NOMO-1 (cell line): Measurements from ENCODE around the gene GNAZ.
"Not testable (repeated sequence)": the region's sequence is repeated elsewhere in the genome, so short reads cannot be mapped to it uniquely, and the experiment has no call there.

ENCODE experiments used
- DNase-seq, 2 experiments: peaks; one replicate each; lab custom pipeline; 2025; ENCODE audit not compliant: unreplicated experiment in 2 of 2; lab: John Stamatoyannopoulos, UW

GNAZ gene

DNA sequence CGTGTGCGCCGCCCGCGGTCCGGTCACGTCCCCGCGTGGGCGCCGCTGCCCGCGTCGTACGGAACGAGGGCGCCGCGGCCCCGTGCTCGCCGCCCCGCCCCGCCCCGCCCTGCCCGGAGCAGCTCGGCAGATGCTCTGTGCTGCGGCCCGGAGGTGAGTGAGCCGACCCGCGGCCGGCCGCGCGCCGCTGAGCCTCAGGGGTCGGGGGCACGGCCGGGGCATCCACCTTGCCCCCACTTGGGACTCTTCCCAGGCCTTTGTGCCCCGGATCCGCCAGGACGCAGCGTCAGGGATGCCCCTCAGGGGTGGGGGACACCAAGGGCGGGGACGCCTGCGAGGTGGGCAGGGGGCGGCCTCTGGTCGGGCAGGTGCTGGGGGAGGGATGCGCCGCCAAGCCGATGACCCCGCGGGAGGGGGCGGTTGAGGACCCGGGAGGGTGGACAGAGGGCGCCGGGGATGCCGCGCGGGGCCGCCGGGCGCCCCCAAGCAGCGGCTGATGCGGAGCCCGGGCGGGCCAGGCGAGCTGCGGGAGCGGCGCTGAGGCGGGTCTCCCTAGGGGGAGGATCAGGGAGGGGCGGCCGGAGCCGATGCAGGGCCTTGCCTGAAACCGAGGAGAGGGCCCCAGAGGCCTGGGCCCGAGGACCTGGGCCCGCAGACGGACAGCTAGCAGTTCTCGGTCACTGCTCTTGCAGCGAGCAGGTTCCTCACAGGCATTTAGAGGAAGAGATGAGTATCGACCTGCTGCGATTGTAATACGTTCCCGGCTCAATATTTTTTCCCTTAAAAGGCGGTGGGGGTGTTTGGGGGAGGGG is at the start of gene GNAZ:
Gene GNAZ (plus strand): TSS at position 102 of the 812 bp plus-strand sequence. CDS start 25,177 bp downstream, outside the sequence.
- no peak for DNase-seq

- no peak for DNase-seq
These were observed 49.5 kb upstream of the GNAZ start for GRCh38 chr22:23020659-23021293.

GRCh38 chr22:23021660-23022353 is 48.5 kb upstream of the GNAZ start:
- not testable (repeated sequence) for DNase-seq

- no peak for DNase-seq
These were observed 47.0 kb upstream of the GNAZ start for GRCh38 chr22:23023294-23023693.

DNA sequence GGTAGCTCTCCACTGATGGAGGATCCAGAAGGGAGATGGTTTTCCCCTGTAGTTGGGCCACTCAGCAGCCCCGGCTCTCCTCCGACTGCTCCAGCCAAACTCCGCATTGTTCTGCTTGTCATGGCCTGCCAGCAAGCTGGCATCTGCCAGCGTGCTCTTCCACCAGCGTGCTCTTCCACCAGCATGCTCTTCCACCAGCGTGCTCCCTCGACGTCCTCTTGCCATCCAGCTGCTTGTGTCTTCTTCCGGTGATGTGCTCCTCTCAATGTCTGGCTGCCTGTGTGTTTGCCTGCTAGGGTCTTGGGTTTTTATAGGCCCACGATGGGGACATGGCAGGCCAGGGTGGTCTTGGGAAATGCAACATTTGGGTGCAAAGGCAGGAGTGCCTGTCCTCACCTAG is 43.5 kb upstream of the GNAZ start:
- no peak for DNase-seq

- DNase-seq = not testable (repeated sequence)
These were observed 42.5 kb upstream of the GNAZ start for GRCh38 chr22:23027849-23028248.

DNA sequence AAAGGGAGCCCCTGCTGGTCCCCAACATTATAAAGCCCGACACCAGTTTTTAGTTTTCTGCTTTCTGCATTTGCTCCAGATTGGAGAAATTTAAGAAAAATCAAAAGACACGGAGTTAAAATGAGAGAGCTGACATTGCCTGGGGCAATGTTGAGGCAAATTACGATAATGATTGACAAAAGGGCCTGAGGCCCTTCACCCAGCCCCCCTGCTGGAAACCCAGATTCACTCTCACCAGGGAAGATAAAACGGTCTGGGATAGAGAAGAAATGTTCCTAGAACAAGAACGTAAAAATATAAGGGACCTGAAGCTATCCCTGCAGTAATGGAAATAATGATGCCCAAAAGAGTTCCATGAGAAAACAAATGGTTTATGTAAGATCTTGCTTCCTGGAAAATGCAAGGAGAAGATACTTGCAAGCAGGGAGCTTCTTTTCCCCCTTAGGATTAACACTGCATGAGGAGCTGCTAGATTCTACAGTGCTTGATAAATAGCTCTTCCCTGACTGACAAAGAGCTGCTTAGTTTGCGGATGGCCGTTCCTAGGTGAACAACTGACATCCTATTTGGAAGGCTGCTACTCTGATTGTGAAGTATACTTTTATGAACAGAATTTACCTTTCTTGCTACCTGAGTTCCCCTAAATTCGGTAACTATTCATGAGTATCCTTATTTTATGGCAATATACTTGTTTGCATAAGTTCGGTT is 40.6 kb upstream of the GNAZ start:
- DNase-seq = no peak

- DNase-seq = no peak
These were observed 38.9 kb upstream of the GNAZ start for GRCh38 chr22:23031381-23031780.

- no peak for DNase-seq
These were observed 38.5 kb upstream of the GNAZ start for GRCh38 chr22:23031786-23032185.

- DNase-seq = no peak
These were observed 37.7 kb upstream of the GNAZ start for GRCh38 chr22:23032658-23033057.

DNA sequence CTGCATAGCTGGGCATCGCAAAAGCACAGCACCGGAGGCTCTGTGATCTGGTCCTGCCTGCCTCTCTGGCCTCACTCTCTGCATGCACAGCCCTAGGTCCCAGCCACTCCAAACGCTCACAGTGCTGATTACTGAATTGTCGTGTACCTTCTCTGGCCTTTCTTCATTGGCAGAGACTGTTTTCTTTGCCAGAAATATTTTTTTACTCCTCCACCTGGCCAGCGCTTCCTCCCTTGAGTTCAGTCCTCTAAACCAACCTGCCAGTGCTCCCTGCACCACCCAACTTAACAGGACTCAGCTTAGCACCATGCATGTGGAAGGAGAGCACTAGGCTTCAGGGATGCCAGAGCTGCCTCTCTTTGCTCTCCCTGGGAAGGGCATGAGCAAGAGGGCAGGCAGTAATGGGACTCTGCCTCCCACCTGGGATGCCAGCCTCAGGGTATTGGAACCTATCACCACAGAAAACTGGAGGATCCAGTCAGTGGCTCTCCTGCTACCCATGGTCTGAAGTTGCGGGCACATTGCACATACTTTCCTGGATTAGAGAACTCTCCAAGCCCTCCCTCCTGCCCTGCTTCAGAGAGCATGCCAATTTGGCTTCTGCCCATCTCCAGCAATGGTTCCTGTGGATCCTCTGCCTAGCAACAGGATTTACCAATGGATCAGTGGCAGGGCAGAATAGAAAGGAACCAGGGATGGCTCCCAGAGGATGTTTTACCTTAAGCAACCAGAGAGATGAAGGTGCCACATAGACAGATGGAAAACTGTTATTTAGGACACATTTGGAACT is 37.0 kb upstream of the GNAZ start:
- no peak for DNase-seq

GRCh38 chr22:23034621-23035556 is 35.4 kb upstream of the GNAZ start:
- DNase-seq = no peak

GRCh38 chr22:23035557-23036277 is 34.6 kb upstream of the GNAZ start:
- DNase-seq = no peak

- DNase-seq = peak; percentile 45 to 46
These were observed 33.5 kb upstream of the GNAZ start for GRCh38 chr22:23036684-23037428.

DNA sequence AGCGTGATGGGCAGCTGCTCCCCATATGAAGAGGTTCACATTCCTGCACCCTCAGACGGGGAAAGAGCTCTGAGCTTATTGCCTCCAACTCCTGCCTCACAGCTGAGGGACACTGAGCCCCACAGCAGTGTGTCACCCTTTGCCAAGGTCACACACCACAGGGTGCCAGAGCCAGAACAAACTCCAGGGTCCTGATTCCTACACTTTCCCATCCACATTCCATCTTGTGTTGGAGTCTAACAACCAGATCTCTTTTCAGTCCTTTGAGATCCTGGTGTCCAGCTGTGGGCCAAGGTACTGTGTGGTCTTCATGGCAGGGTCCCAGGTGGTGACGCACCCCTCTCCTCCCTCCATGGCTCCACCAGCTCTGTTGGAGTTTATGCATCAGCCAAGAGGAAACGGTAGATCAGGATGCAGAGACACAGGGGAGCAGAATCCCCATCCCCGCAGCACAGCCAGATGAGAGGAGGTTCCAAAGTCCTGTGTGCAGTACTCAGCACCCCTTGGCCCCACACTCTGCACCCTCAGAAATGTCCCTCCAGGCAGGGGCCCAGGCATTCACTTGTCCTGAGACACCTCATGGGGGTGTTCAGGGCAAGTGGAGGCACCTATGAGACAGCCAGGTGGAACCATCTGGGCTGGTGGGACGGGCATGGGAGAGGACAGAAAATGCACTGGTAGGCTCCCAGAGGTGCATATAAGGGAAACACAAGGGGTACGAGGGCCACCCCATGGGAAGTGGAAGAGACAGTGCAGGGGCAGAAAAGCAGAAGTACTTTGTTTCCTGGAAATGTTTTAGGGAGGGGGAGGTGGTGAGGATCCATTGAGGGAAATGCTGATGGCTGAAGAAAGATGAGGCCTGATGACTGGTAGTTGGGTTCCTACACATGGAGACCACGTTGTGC is 32.6 kb upstream of the GNAZ start:
- peak in 1 of 2 experiments; percentile 14 for DNase-seq

- DNase-seq = no peak
These were observed 32.0 kb upstream of the GNAZ start for GRCh38 chr22:23038334-23038642.

DNA sequence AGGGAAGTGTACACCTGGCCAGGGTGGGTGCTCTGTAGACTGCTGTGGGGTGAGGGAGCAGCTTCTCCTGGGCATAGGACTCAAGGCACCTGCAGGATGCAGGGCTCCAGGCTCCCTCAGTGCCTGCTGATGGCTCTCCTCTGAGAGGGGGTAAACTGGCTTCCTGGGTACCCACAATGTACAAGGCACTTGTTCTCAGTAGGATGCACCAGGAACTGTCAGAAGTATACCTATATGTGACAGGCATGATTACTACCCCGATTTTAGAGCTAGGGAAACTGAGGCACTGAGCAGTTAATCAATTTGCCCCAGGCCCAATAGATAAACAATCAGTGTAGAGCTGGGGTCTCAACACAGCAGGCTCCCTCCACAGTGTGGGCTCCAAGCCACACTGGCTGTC is 31.4 kb upstream of the GNAZ start:
- no peak for DNase-seq
